Smooth muscle cell (in vitro differentiated cells): ENCODE measurements around the gene GIPC2. TPM values are rescaled to one million over a fixed set of nuclear protein-coding genes. Genes with fewer than 3 reads are reported as not detected.

ENCODE experiments used
- DNase-seq: peaks from one replicate; lab custom pipeline; 2025; ENCODE audit not compliant: unreplicated experiment; lab: John Stamatoyannopoulos, UW
- H2AFZ ChIP-seq: fragments of 200-600 bp; sonication (generic); 2 replicates; pipeline ENCODE4 v1.6.0; 2016; ENCODE audit warnings: antibody characterized with exemption, low read depth, mild to moderate bottlenecking
- H3F3A ChIP-seq: fragments of 200-600 bp; sonication (generic); 2 replicates; pipeline ENCODE4 v1.6.0; 2017; ENCODE audit warnings: antibody characterized with exemption, low read depth
- H3K27ac ChIP-seq: fragments of 200-600 bp; sonication (generic); 2 replicates; pipeline ENCODE4 v1.5.1; 2016; ENCODE audit warnings: low read depth, mild to moderate bottlenecking
- H3K27me3 ChIP-seq: fragments of 200-600 bp; sonication (generic); 2 replicates; pipeline ENCODE4 v1.6.1; 2016; ENCODE audit warnings: low read depth, mild to moderate bottlenecking
- H3K36me3 ChIP-seq: fragments of 200-600 bp; sonication (generic); 2 replicates; pipeline ENCODE4 v1.5.1; 2016; ENCODE audit warnings: low read depth
- H3K4me1 ChIP-seq: fragments of 200-600 bp; sonication (generic); 2 replicates; pipeline ENCODE4 v1.5.1; 2016; ENCODE audit warnings: low read depth
- H3K4me2 ChIP-seq: fragments of 200-600 bp; sonication (generic); 2 replicates; pipeline ENCODE4 v1.6.0; 2016; ENCODE audit warnings: mild to moderate bottlenecking
- H3K4me3 ChIP-seq: fragments of 200-600 bp; sonication (generic); 2 replicates; pipeline ENCODE4 v1.5.1; 2016; ENCODE audit warnings: mild to moderate bottlenecking
- H3K79me2 ChIP-seq: fragments of 200-600 bp; sonication (generic); 2 replicates; pipeline ENCODE4 v1.6.0; 2016; ENCODE audit warnings: low read depth, mild to moderate bottlenecking
- H3K9ac ChIP-seq: fragments of 200-600 bp; sonication (generic); 2 replicates; pipeline ENCODE4 v1.6.0; 2016; ENCODE audit warnings: low read depth
- H3K9me3 ChIP-seq: fragments of 200-600 bp; sonication (generic); replicated peaks from 2 replicates; pipeline ENCODE4 v1.5.1; 2016; ENCODE audit warnings: low read depth
- H4K20me1 ChIP-seq: fragments of 200-600 bp; sonication (generic); 2 replicates; pipeline ENCODE4 v1.6.0; 2016; ENCODE audit warnings: low read depth
- CTCF ChIP-seq: fragments of 200-600 bp; sonication (generic); IDR thresholded peaks from 2 replicates; pipeline ENCODE4 v1.5.1; 2017; ENCODE audit warnings: borderline replicate concordance, mild to moderate bottlenecking, antibody characterized with exemption; ENCODE audit not compliant: insufficient read depth, poor library complexity, severe bottlenecking
- WGBS: methylation state at CpG from one replicate; pipeline ENCODE4 v1.1.7; 2016; ENCODE audit warnings: low lambda C conversion rate; 5-methylcytosine and 5-hydroxymethylcytosine counted together
- polyA plus RNA-seq: library from polyadenylated mRNA; unstranded; fragments of >200 nt; fragmentation: Nextera tagmentation; extraction: Ambion mirVana; gene quantifications from 2 replicates; pipeline ENCODE4 v1.2.1, GENCODE V29; 2016
- total RNA-seq: library from RNA; depleted of rRNA; stranded (reverse); fragments of >200 nt; gene quantifications from 2 replicates; pipeline ENCODE4 v1.2.3, GENCODE V29; 2014

GIPC2 gene
- total and polyA plus RNA-seq, 2 experiments from 2014 or later: 0.05 TPM; not detected in 1

GRCh38 chr1:78005755-78006154 lies 40.0 kb upstream of the GIPC2 start:
- H3K4me1 ChIP-seq: peaks cover 43% of the 10 kb centered on the region
- H2AFZ ChIP-seq: no peak overlapping the region
- H3K36me3 ChIP-seq: no peaks in the 10 kb centered on the region
- no peak for TF ChIP-seq CTCF
- peak overlapping the region; percentile 97 for H3K27ac ChIP-seq
- DNase-seq: no peak
- no peaks in the 10 kb centered on the region for H3K27me3 ChIP-seq
- H3K79me2 ChIP-seq: peaks cover 59% of the 10 kb centered on the region
- peak overlapping the region; percentile 93 for H3K4me3 ChIP-seq
- H3K9me3 ChIP-seq: no peaks in the 10 kb centered on the region
- peak overlapping the region; percentile 95 for H3K9ac ChIP-seq
- H3K4me2 ChIP-seq: peak overlapping the region; percentile 97
- peaks cover 26% of the 10 kb centered on the region for H3F3A ChIP-seq
- 0% methylated on average over 1 of the region's 1 CpG for WGBS
- H4K20me1 ChIP-seq: peaks cover 47% of the 10 kb centered on the region

DNA sequence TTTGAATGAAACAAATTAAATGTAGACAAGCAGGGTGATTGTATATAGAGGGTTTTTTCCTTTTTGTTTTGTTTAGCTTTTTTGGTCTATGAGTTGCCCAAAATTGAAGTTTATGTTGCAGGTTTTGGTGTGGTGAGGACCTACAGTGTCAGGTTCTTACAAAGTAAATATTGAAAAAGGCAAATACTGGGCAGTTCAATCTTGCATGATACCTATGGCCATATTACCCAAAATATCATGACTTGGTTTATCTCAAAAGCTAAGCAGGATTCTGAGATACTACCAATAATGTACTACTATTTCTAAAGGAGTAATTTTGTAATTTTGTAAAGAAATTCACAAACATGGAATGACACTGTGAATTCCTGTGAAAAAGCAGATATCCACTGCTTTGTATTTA lies 39.2 kb upstream of the GIPC2 start:
- Histone ChIP-seq H4K20me1 (peaks cover 54% of the 10 kb centered on the region), H3K27me3 (no peaks in the 10 kb centered on the region), H3F3A (peaks cover 26% of the 10 kb centered on the region), H3K9me3 (no peaks in the 10 kb centered on the region), H2AFZ (no peak overlapping the region), H3K4me1 (peaks cover 43% of the 10 kb centered on the region), H3K4me2 (peak overlapping the region; percentile 97), H3K36me3 (no peaks in the 10 kb centered on the region), H3K4me3 (peak overlapping the region; percentile 93), H3K9ac (peak overlapping the region; percentile 95), H3K27ac (peak overlapping the region; percentile 97), H3K79me2 (peaks cover 66% of the 10 kb centered on the region)
- TF ChIP-seq CTCF: no peak
- DNase-seq: no peak

GRCh38 chr1:78007677-78008341 lies 38.0 kb upstream of the GIPC2 start:
- no peak for TF ChIP-seq CTCF
- H3F3A ChIP-seq: peaks cover 19% of the 10 kb centered on the region
- no peak overlapping the region for H3K9ac ChIP-seq
- H3K27me3 ChIP-seq: no peaks in the 10 kb centered on the region
- H3K79me2 ChIP-seq: peaks cover 68% of the 10 kb centered on the region
- peak overlapping the region; percentile 93 for H3K4me3 ChIP-seq
- WGBS: 93% methylated on average over 4 of the region's 4 CpGs
- H3K9me3 ChIP-seq: no peaks in the 10 kb centered on the region
- no peak overlapping the region for H3K27ac ChIP-seq
- H3K4me2 ChIP-seq: peak overlapping the region; percentile 97
- peaks cover 57% of the 10 kb centered on the region for H4K20me1 ChIP-seq
- peaks cover 43% of the 10 kb centered on the region for H3K4me1 ChIP-seq
- no peaks in the 10 kb centered on the region for H3K36me3 ChIP-seq
- no peak overlapping the region for H2AFZ ChIP-seq
- no peak for DNase-seq

DNA sequence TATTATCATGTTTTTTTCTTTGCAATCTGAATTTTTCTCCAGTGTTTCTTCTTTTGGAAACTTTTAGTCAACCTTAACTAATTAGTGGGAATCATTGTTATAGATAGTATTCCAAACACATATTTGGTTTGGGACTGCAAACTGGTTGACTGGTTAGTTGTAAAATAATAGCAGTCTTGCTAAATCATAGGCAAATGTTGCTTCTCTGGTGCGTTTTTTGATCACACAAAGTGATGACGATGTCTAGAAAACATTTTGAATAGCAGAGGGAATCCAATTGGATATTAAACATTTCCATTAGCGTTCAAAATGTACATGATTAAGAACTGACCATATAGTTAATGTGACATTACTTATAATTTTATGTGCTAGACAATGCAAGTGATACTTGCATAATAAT lies 36.5 kb upstream of the GIPC2 start:
- TF ChIP-seq CTCF: no peak
- Histone ChIP-seq H3K27ac (peak overlapping the region; percentile 56), H3K4me1 (peaks cover 30% of the 10 kb centered on the region), H3K79me2 (peaks cover 71% of the 10 kb centered on the region), H4K20me1 (peaks cover 63% of the 10 kb centered on the region), H3K9ac (no peak overlapping the region), H3K4me2 (peak overlapping the region; percentile 97), H3F3A (peaks cover 8% of the 10 kb centered on the region), H3K9me3 (no peaks in the 10 kb centered on the region), H3K27me3 (no peaks in the 10 kb centered on the region), H3K36me3 (no peaks in the 10 kb centered on the region), H3K4me3 (peak overlapping the region; percentile 93), H2AFZ (no peak overlapping the region)
- no peak for DNase-seq
- 95% methylated on average over 3 of the region's 3 CpGs for WGBS
